Activated T-cell treated with anti-CD3 and anti-CD28 coated beads, Interleukin-2, amount 50 U/mL, for 4 hours (primary cell): ENCODE results near the gene ATP7A. TPM values are rescaled to one million over a fixed set of nuclear protein-coding genes. Genes with fewer than 3 reads are reported as not detected.

Source experiments
- ATAC-seq, 2 donors: fragments of 200-7000 bp; cut with Tn5 transposase; one replicate each; pipeline ENCODE4 v1.10.0; 2021
- DNase-seq: peaks from one replicate; pipeline ENCODE4 v3.0.0-alpha.2; 2020
- H3K27me3 Mint-ChIP-seq: one replicate; pipeline ENCODE4 v1.8.0; 2021; ENCODE audit warnings: low read depth, mixed read lengths
- H3K36me3 Mint-ChIP-seq: one replicate; pipeline ENCODE4 v1.8.0; 2022; ENCODE audit warnings: mixed read lengths; ENCODE audit not compliant: insufficient read depth
- H3K4me1 Mint-ChIP-seq: one replicate; pipeline ENCODE4 v1.8.0; 2021; ENCODE audit warnings: low read depth, mixed read lengths
- H3K4me3 Mint-ChIP-seq: one replicate; pipeline ENCODE4 v1.8.0; 2021; ENCODE audit warnings: mild to moderate bottlenecking, moderate library complexity, mixed read lengths
- H3K9me3 Mint-ChIP-seq: one replicate; pipeline ENCODE4 v1.8.0; 2021; ENCODE audit warnings: mixed read lengths
- total RNA-seq, 3 donors: library from RNA; stranded (reverse); gene quantifications; one replicate each; pipeline ENCODE4 v1.2.1, GENCODE V29; 2021

Gene ATP7A
- total RNA-seq, 3 donors from 2014 or later = 4.8 to 5.9 (median 5.3) TPM

- no peaks in the 10 kb centered on the region for H3K4me1 Mint-ChIP-seq
- H3K36me3 Mint-ChIP-seq = no peaks in the 10 kb centered on the region
- no peak for DNase-seq
- peaks cover 7% of the 10 kb centered on the region for H3K9me3 Mint-ChIP-seq
- no peaks in the 10 kb centered on the region for H3K27me3 Mint-ChIP-seq
- ATAC-seq = peak; percentile 43
- no peak overlapping the region for H3K4me3 Mint-ChIP-seq
Observed at GRCh38 chrX:78092296-78092695, 181.8 kb downstream of the ATP7A start.

- peaks cover 4% of the 10 kb centered on the region for H3K4me1 Mint-ChIP-seq
- no peaks in the 10 kb centered on the region for H3K9me3 Mint-ChIP-seq
- H3K4me3 Mint-ChIP-seq = no peak overlapping the region
- ATAC-seq (peak in 1 of 2 donors; percentile 25), DNase-seq (no peak)
- H3K27me3 Mint-ChIP-seq = no peaks in the 10 kb centered on the region
- H3K36me3 Mint-ChIP-seq = no peaks in the 10 kb centered on the region
Observed at GRCh38 chrX:78098108-78098507, 187.6 kb downstream of the ATP7A start.

Other genes with a start within 250 kb of the ATP7A start
- 10 to 100 TPM; 43.9 to 49.2 (median 45.2) TPM for gene ATRX, start 124.5 kb upstream of the ATP7A start, total RNA-seq
- 10 to 100 TPM; 36.4 to 38.9 (median 37.5) TPM for gene MAGT1, start 15.3 kb upstream of the ATP7A start, total RNA-seq
- gene COX7B, start 11.2 kb upstream of the ATP7A start, total RNA-seq = 100 to 1,000 TPM; 285 to 300 (median 286) TPM
- under 1 TPM in 1 of 3 donors, not detected in 2; 0.37 TPM for gene PGAM4, start 58.9 kb downstream of the ATP7A start, total RNA-seq
- gene PGK1, start 193.6 kb downstream of the ATP7A start, total RNA-seq = 100 to 1,000 TPM; 621 to 728 (median 711) TPM
- 10 to 100 TPM; 19.7 to 22.5 (median 20.8) TPM for gene TAF9B, start 229.0 kb downstream of the ATP7A start, total RNA-seq